SK-N-SH (cell line): ENCODE data around the gene ATP5MG.

Experiments
- EZH2phosphoT487 ChIP-seq: fragments of 200-600 bp; sonication (generic); IDR thresholded peaks from 2 replicates; pipeline ENCODE4 v1.6.1; 2017; ENCODE audit warnings: low read depth, mixed run types, mild to moderate bottlenecking, antibody characterized with exemption, moderate library complexity, borderline replicate concordance
- MXI1 ChIP-seq: IDR thresholded peaks from 2 replicates; pipeline ENCODE4 v1.6.1; 2012; ENCODE audit warnings: mild to moderate bottlenecking, low read depth, low read length, improper control_type of control experiment
- TCF12 ChIP-seq: IDR thresholded peaks from 2 replicates; pipeline ENCODE4 v1.4.0; 2012
- YY1 ChIP-seq: IDR thresholded peaks from 2 replicates; pipeline ENCODE4 v1.4.0; 2012; ENCODE audit warnings: low read depth, mild to moderate bottlenecking
- TF ChIP-seq, protein P1 (sequence below): fragments of 200-600 bp; sonication (generic); IDR thresholded peaks from 2 replicates; pipeline ENCODE4 v1.6.1; 2017; ENCODE audit warnings: antibody characterized with exemption, mild to moderate bottlenecking, moderate library complexity

DNA sequence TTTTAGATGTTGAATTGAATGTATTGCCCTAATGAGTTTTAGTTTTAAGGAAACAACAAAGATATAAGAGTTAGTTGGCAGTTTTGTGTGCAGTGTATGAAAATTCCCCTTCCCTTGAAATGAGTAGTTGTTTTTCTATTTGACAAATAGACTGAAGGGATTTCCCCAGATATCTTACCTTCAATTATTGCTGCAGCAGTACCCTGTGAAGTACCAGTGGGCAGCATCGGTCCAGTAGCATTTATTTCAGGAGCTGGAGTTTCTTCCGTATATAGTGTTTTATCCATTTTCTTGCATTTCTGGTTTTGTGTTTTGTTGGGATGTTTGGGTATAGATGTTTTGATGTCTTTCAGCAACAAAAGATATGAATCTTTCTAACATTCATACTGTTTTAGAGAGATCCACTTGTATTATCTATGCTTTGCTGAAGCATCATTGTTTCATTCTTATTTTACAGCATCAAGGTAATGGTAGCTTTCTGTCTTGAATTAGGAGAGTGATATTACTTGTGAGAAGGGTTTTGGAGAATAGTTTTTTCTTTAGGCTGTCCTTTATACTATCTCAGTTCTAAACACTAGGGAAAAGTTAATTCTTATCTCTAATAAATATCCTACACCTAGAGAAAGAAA is 42.3 kb downstream of the ATP5MG start:
- TF ChIP-seq, protein P1, sequence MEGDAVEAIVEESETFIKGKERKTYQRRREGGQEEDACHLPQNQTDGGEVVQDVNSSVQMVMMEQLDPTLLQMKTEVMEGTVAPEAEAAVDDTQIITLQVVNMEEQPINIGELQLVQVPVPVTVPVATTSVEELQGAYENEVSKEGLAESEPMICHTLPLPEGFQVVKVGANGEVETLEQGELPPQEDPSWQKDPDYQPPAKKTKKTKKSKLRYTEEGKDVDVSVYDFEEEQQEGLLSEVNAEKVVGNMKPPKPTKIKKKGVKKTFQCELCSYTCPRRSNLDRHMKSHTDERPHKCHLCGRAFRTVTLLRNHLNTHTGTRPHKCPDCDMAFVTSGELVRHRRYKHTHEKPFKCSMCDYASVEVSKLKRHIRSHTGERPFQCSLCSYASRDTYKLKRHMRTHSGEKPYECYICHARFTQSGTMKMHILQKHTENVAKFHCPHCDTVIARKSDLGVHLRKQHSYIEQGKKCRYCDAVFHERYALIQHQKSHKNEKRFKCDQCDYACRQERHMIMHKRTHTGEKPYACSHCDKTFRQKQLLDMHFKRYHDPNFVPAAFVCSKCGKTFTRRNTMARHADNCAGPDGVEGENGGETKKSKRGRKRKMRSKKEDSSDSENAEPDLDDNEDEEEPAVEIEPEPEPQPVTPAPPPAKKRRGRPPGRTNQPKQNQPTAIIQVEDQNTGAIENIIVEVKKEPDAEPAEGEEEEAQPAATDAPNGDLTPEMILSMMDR: no peak
- no peak for TF ChIP-seq EZH2phosphoT487
- no peak for TF ChIP-seq YY1
- TF ChIP-seq MXI1: no peak
- TF ChIP-seq TCF12: no peak
